Uterus (tissue), 2 donors: ENCODE measurements around the gene FASLG.

ENCODE experiments used
- POLR2A ChIP-seq, 2 donors: fragments of 450-650 bp; IDR thresholded peaks; one replicate each; pipeline ENCODE4 v1.6.1; 2016; ENCODE audit warnings: antibody characterized with exemption in 2 of 2, mild to moderate bottlenecking in 1 of 2, moderate library complexity in 1 of 2
- TF ChIP-seq, protein P1 (sequence below), 4 experiments: fragments of 200-600 bp in 2 of 4; fragments of 450-650 bp in 2 of 4; sonication (generic) in 2 of 4; IDR thresholded peaks; one replicate each; pipeline ENCODE4 v1.5.1; 2016 to 2019; ENCODE audit warnings: antibody characterized with exemption in 4 of 4, mild to moderate bottlenecking in 2 of 4, moderate library complexity in 1 of 4

DNA sequence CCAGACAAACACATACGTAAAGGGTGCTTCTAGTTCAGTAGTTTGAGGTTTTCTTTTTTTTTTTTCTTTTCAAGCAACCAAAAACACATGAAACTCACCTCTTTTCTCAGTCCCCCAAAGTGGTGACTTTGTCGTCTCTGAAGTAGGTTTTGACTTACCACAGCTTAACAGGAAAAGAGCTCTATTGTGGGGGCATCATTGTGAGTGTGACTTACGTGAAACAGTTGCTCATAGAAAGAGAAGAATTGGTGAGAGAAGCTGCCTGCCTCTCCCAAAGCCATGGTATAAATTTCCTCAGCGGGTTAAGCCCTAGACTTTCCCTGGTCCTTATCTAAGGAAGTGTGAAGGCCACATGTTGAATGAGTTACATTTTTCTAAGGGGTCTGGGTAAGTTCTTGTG is 11.9 kb downstream of the FASLG start:
- TF ChIP-seq, protein P1, sequence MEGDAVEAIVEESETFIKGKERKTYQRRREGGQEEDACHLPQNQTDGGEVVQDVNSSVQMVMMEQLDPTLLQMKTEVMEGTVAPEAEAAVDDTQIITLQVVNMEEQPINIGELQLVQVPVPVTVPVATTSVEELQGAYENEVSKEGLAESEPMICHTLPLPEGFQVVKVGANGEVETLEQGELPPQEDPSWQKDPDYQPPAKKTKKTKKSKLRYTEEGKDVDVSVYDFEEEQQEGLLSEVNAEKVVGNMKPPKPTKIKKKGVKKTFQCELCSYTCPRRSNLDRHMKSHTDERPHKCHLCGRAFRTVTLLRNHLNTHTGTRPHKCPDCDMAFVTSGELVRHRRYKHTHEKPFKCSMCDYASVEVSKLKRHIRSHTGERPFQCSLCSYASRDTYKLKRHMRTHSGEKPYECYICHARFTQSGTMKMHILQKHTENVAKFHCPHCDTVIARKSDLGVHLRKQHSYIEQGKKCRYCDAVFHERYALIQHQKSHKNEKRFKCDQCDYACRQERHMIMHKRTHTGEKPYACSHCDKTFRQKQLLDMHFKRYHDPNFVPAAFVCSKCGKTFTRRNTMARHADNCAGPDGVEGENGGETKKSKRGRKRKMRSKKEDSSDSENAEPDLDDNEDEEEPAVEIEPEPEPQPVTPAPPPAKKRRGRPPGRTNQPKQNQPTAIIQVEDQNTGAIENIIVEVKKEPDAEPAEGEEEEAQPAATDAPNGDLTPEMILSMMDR (IDR thresholded peaks at IDR 0.05): no peak
- no peak for TF ChIP-seq POLR2A (IDR thresholded peaks at IDR 0.05)
